ENCODE measurements around the gene SLC25A21.
"Not testable (repeated sequence)": the region's sequence is repeated elsewhere in the genome, so short reads cannot be mapped to it uniquely, and the experiment has no call there.

SLC25A21 gene

GRCh38 chr14:37197421-37198272 is 25.2 kb upstream of the SLC25A21 start, which contains the start of gene MIPOL1:
Gene MIPOL1, plus strand, starts transcription at chr14:37197937. Its CDS starts 49,952 bp downstream, at chr14:37247889.
- peaks cover 0 to 15% (median 8%) of the 10 kb centered on the region in 4 experiments for H3K4me1 ChIP-seq (ENCODE audit: control extremely low read depth in 1 of 4, control insufficient read depth in 4 of 4, insufficient read depth in 4 of 4, low read length in 3 of 4)
- H3K27me3 ChIP-seq (replicated peaks in 2 of 5; ENCODE audit: control insufficient read depth in 4 of 5, insufficient read depth in 5 of 5, low read length in 4 of 5), result no peaks in the 10 kb centered on the region
- DNase-seq, result peak; percentile 75 to 84 (median 78)
- H3K4me3 ChIP-seq (ENCODE audit: control insufficient read depth in 1 of 7, extremely low read depth in 1 of 7, insufficient read depth in 4 of 7, low read depth in 2 of 7, low read length in 6 of 7), result peak within 1 kb of the TSS; percentile 63 to 83 (median 78)
- no peaks in the 10 kb centered on the region for H3K36me3 ChIP-seq (ENCODE audit: control insufficient read depth in 4 of 4, insufficient read depth in 4 of 4, low read length in 3 of 4)
- WGBS (ENCODE audit: insufficient coverage), result under 1% methylated on average over 60 of the region's 70 CpGs
- ChIA-PET CTCF (interaction anchor here (1.0 to 1.6 kb wide), 2 partner anchors 33 to 49 kb away, joined by 3 to 6 read pairs; no protein-coding TSS in a partner anchor), POLR2A (no interaction called here)
- H3K9me3 ChIP-seq (ENCODE audit: control extremely low read depth in 1 of 5, control insufficient read depth in 4 of 5, insufficient read depth in 2 of 5, low read depth in 1 of 5, low read length in 4 of 5), result no peaks in the 10 kb centered on the region
- peak within 1 kb of the TSS; percentile 36 to 76 for H3K27ac ChIP-seq (ENCODE audit: insufficient read depth in 1 of 2, low read depth in 1 of 2, low read length in 2 of 2, poor library complexity in 1 of 2, severe bottlenecking in 2 of 2)

GRCh38 chr14:37196604-37197420 is 24.4 kb upstream of the SLC25A21 start:
- Histone ChIP-seq H3K27me3 (replicated peaks in 2 of 5; ENCODE audit: control insufficient read depth in 4 of 5, insufficient read depth in 5 of 5, low read length in 4 of 5) (no peaks in the 10 kb centered on the region), H3K4me1 (ENCODE audit: control extremely low read depth in 1 of 4, control insufficient read depth in 4 of 4, insufficient read depth in 4 of 4, low read length in 3 of 4) (peaks cover 0 to 15% (median 8%) of the 10 kb centered on the region in 4 experiments), H3K27ac (ENCODE audit: insufficient read depth in 1 of 2, low read depth in 1 of 2, low read length in 2 of 2, poor library complexity in 1 of 2, severe bottlenecking in 2 of 2) (peak overlapping the region in 1 of 2 experiments; percentile 76), H3K36me3 (ENCODE audit: control insufficient read depth in 4 of 4, insufficient read depth in 4 of 4, low read length in 3 of 4) (no peaks in the 10 kb centered on the region), H3K4me3 (ENCODE audit: control insufficient read depth in 1 of 7, extremely low read depth in 1 of 7, insufficient read depth in 4 of 7, low read depth in 2 of 7, low read length in 6 of 7) (peak overlapping the region in 5 of 7 experiments; percentile 72 to 83 (median 82)), H3K9me3 (ENCODE audit: control extremely low read depth in 1 of 5, control insufficient read depth in 4 of 5, insufficient read depth in 2 of 5, low read depth in 1 of 5, low read length in 4 of 5) (no peaks in the 10 kb centered on the region)
- WGBS (ENCODE audit: insufficient coverage), result 99% methylated on average over 15 of the region's 17 CpGs
- CTCF ChIA-PET, result interaction anchor here (1.0 to 1.6 kb wide), 2 partner anchors 34 to 48 kb away, joined by 3 to 6 read pairs; no protein-coding TSS in a partner anchor
- no peak for DNase-seq
- POLR2A ChIA-PET, result interaction anchor here (1.0 kb wide), 1 partner anchor 10 kb away, joined by 4 read pairs; no protein-coding TSS in a partner anchor

GRCh38 chr14:37195327-37195726 is 22.9 kb upstream of the SLC25A21 start:
- no peak for DNase-seq
- H3K27me3 ChIP-seq (replicated peaks in 2 of 5; ENCODE audit: control insufficient read depth in 4 of 5, insufficient read depth in 5 of 5, low read length in 4 of 5), result no peaks in the 10 kb centered on the region
- POLR2A ChIA-PET, result no interaction called here
- H3K36me3 ChIP-seq (ENCODE audit: control insufficient read depth in 4 of 4, insufficient read depth in 4 of 4, low read length in 3 of 4), result no peaks in the 10 kb centered on the region
- CTCF ChIA-PET, result no interaction called here
- H3K4me1 ChIP-seq (ENCODE audit: control extremely low read depth in 1 of 4, control insufficient read depth in 4 of 4, insufficient read depth in 4 of 4, low read length in 3 of 4), result peaks cover 0 to 15% (median 8%) of the 10 kb centered on the region in 4 experiments
- 100% methylated on average over 1 of the region's 1 CpG for whole genome bisulfite sequencing (ENCODE audit: insufficient coverage)
- H3K9me3 ChIP-seq (ENCODE audit: control extremely low read depth in 1 of 5, control insufficient read depth in 4 of 5, insufficient read depth in 2 of 5, low read depth in 1 of 5, low read length in 4 of 5), result no peaks in the 10 kb centered on the region
- no peak overlapping the region for H3K27ac ChIP-seq (ENCODE audit: insufficient read depth in 1 of 2, low read depth in 1 of 2, low read length in 2 of 2, poor library complexity in 1 of 2, severe bottlenecking in 2 of 2)
- H3K4me3 ChIP-seq (ENCODE audit: control insufficient read depth in 1 of 7, extremely low read depth in 1 of 7, insufficient read depth in 4 of 7, low read depth in 2 of 7, low read length in 6 of 7), result no peak overlapping the region

GRCh38 chr14:37194698-37195097 is 22.3 kb upstream of the SLC25A21 start:
- Histone ChIP-seq H3K36me3 (ENCODE audit: control insufficient read depth in 4 of 4, insufficient read depth in 4 of 4, low read length in 3 of 4) (no peaks in the 10 kb centered on the region), H3K4me3 (ENCODE audit: control insufficient read depth in 1 of 7, extremely low read depth in 1 of 7, insufficient read depth in 4 of 7, low read depth in 2 of 7, low read length in 6 of 7) (no peak overlapping the region), H3K4me1 (ENCODE audit: control extremely low read depth in 1 of 4, control insufficient read depth in 4 of 4, insufficient read depth in 4 of 4, low read length in 3 of 4) (peaks cover 0 to 15% (median 8%) of the 10 kb centered on the region in 4 experiments), H3K27me3 (replicated peaks in 2 of 5; ENCODE audit: control insufficient read depth in 4 of 5, insufficient read depth in 5 of 5, low read length in 4 of 5) (no peaks in the 10 kb centered on the region), H3K27ac (ENCODE audit: insufficient read depth in 1 of 2, low read depth in 1 of 2, low read length in 2 of 2, poor library complexity in 1 of 2, severe bottlenecking in 2 of 2) (no peak overlapping the region), H3K9me3 (ENCODE audit: control extremely low read depth in 1 of 5, control insufficient read depth in 4 of 5, insufficient read depth in 2 of 5, low read depth in 1 of 5, low read length in 4 of 5) (no peaks in the 10 kb centered on the region)
- no CpG with 5 or more reads among the region's 2 CpGs for WGBS (ENCODE audit: insufficient coverage)
- ChIA-PET POLR2A (no interaction called here), CTCF (no interaction called here)
- DNase-seq, result no peak

- H3K27me3 ChIP-seq (replicated peaks in 2 of 5; ENCODE audit: control insufficient read depth in 4 of 5, insufficient read depth in 5 of 5, low read length in 4 of 5); POLR2A ChIA-PET; CTCF ChIA-PET: not testable (repeated sequence)
Observed at GRCh38 chr14:37189733-37190132, 17.3 kb upstream of the SLC25A21 start.

GRCh38 chr14:37187840-37188577 is 15.6 kb upstream of the SLC25A21 start:
- POLR2A ChIA-PET; CTCF ChIA-PET; H3K4me3 ChIP-seq (ENCODE audit: control insufficient read depth in 1 of 7, extremely low read depth in 1 of 7, insufficient read depth in 4 of 7, low read depth in 2 of 7, low read length in 6 of 7); H3K9me3 ChIP-seq (ENCODE audit: control extremely low read depth in 1 of 5, control insufficient read depth in 4 of 5, insufficient read depth in 2 of 5, low read depth in 1 of 5, low read length in 4 of 5); H3K4me1 ChIP-seq (ENCODE audit: control extremely low read depth in 1 of 4, control insufficient read depth in 4 of 4, insufficient read depth in 4 of 4, low read length in 3 of 4); H3K27me3 ChIP-seq (replicated peaks in 2 of 5; ENCODE audit: control insufficient read depth in 4 of 5, insufficient read depth in 5 of 5, low read length in 4 of 5); DNase-seq; H3K27ac ChIP-seq (ENCODE audit: insufficient read depth in 1 of 2, low read depth in 1 of 2, low read length in 2 of 2, poor library complexity in 1 of 2, severe bottlenecking in 2 of 2); H3K36me3 ChIP-seq (ENCODE audit: control insufficient read depth in 4 of 4, insufficient read depth in 4 of 4, low read length in 3 of 4): not testable (repeated sequence)
- 97% methylated on average over 7 of the region's 9 CpGs for WGBS (ENCODE audit: insufficient coverage)

More at GRCh38 chr14:37189733-37190132, 17.3 kb upstream of the SLC25A21 start:
- 80% methylated on average over 1 of the region's 2 CpGs for WGBS (ENCODE audit: insufficient coverage)
- DNase-seq; H3K4me1 ChIP-seq (ENCODE audit: control extremely low read depth in 1 of 4, control insufficient read depth in 4 of 4, insufficient read depth in 4 of 4, low read length in 3 of 4); H3K36me3 ChIP-seq (ENCODE audit: control insufficient read depth in 4 of 4, insufficient read depth in 4 of 4, low read length in 3 of 4); H3K4me3 ChIP-seq (ENCODE audit: control insufficient read depth in 1 of 7, extremely low read depth in 1 of 7, insufficient read depth in 4 of 7, low read depth in 2 of 7, low read length in 6 of 7); H3K9me3 ChIP-seq (ENCODE audit: control extremely low read depth in 1 of 5, control insufficient read depth in 4 of 5, insufficient read depth in 2 of 5, low read depth in 1 of 5, low read length in 4 of 5); H3K27ac ChIP-seq (ENCODE audit: insufficient read depth in 1 of 2, low read depth in 1 of 2, low read length in 2 of 2, poor library complexity in 1 of 2, severe bottlenecking in 2 of 2): not testable (repeated sequence)

Data from common myeloid progenitor, CD34-positive (primary cell).